IPS-18c (cell line): ENCODE measurements around the gene C7orf57.

ENCODE experiments used
- H3K4me3 ChIP-seq: 2 replicates; pipeline ENCODE4 v1.7.0; 2013; ENCODE audit warnings: low read depth, mild to moderate bottlenecking, low read length, moderate library complexity; ENCODE audit not compliant: insufficient read depth
- H3K9me3 ChIP-seq: one replicate; pipeline ENCODE4 v1.6.1; 2013; ENCODE audit warnings: mild to moderate bottlenecking, low read length, moderate library complexity; ENCODE audit not compliant: control insufficient read depth, insufficient read depth

The C7orf57 gene

DNA sequence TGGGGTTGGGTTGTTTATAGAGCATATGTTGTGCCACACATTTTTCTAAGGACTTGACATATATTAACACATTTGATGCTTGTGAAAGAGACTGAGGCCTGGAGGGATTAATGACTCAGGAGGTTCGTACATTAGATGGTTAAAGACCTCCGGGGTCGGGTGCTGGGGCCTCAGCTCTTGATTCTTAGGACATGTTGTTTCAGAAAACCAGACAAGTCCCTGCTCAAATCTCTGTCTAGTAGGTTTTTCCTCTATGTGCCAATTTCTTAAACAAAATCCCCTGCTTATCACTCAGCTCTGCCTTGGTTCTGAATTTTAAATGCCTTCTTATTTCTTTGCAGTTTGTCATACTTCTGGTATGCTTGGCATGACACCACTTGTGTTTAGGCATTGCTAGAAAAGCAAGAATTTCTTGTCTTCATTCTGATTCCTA lies 59.5 kb downstream of the C7orf57 start:
- Histone ChIP-seq H3K9me3 (no peaks in the 10 kb centered on the region), H3K4me3 (no peak overlapping the region)

DNA sequence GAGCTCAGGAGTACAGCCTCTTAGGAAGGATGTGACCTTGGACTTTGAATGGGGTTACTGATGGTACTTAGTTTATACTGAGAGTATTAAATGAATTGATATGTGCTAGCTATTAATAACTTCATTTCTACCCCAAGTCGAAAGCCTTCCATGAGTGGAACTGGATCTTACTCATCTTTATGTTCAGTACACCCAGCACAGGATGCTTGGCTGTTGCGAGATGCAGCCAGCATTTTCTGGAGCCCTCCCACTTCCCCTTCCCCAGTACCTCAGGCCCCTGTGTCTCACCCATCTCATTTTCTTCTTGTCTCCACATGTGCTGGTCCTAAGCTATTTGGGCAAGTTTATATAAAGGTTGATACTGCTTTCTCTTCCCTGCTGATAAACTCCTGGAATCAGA lies 60.9 kb downstream of the C7orf57 start:
- no peaks in the 10 kb centered on the region for H3K9me3 ChIP-seq
- H3K4me3 ChIP-seq, result no peak overlapping the region

- Histone ChIP-seq H3K4me3 (no peak overlapping the region), H3K9me3 (no peaks in the 10 kb centered on the region)
These were observed 62.3 kb downstream of the C7orf57 start for GRCh38 chr7:48097521-48098231.

- H3K4me3 ChIP-seq, result no peak overlapping the region
These were observed 63.5 kb downstream of the C7orf57 start for GRCh38 chr7:48098846-48099245.

DNA sequence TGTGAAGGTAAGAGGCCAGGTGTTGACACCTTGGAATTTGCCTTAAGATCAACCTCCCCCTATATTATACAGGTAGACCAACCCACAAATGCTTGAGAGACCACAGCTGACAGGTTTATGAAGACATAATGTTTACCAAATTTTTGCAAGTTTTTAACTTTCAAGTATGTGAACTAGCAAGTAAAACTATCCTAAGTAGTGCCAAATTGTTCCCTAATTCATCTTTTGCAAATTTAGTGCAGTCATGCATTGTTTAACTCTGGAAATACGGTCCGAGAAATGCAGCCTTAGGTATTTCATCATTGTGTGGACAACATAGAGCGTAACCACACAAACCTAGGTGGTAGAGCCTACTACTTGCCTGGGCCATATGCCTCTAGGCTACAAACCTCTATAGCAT lies 64.4 kb downstream of the C7orf57 start:
- H3K4me3 ChIP-seq, result no peak overlapping the region

More at GRCh38 chr7:48098846-48099245, 63.5 kb downstream of the C7orf57 start:
- H3K9me3 ChIP-seq, result no peaks in the 10 kb centered on the region

GRCh38 chr7:48101352-48101751 lies 66.0 kb downstream of the C7orf57 start:
- no peak overlapping the region for H3K4me3 ChIP-seq
- no peaks in the 10 kb centered on the region for H3K9me3 ChIP-seq

More for the DNA sequence above, 64.4 kb downstream of the C7orf57 start:
- no peaks in the 10 kb centered on the region for H3K9me3 ChIP-seq

GRCh38 chr7:48101968-48102367 lies 66.6 kb downstream of the C7orf57 start:
- Histone ChIP-seq H3K9me3 (no peaks in the 10 kb centered on the region), H3K4me3 (no peak overlapping the region)

GRCh38 chr7:48102530-48102929 lies 67.2 kb downstream of the C7orf57 start:
- no peaks in the 10 kb centered on the region for H3K9me3 ChIP-seq

DNA sequence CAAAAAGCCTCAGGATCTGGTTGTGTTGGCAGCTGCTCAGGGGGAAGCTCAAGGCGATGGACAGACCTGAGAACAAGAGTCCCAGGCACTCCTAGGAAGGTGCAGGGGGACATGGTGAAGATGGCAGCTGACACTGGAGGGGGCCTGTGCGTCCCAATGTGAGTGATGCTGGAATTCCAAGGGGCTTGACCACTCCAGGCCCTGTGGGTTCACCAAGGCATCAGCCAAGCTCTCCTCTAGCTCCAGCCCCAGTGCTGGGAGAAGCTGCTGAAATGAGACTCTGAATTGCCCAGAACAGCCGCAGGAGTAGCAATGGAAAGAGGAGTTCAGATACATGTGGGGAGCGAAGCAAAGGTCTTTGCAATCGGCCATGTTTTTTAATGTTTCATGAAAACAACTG lies 69.7 kb downstream of the C7orf57 start:
- H3K4me3 ChIP-seq, result no peak overlapping the region
- no peaks in the 10 kb centered on the region for H3K9me3 ChIP-seq

More at GRCh38 chr7:48102530-48102929, 67.2 kb downstream of the C7orf57 start:
- H3K4me3 ChIP-seq, result no peak overlapping the region

DNA sequence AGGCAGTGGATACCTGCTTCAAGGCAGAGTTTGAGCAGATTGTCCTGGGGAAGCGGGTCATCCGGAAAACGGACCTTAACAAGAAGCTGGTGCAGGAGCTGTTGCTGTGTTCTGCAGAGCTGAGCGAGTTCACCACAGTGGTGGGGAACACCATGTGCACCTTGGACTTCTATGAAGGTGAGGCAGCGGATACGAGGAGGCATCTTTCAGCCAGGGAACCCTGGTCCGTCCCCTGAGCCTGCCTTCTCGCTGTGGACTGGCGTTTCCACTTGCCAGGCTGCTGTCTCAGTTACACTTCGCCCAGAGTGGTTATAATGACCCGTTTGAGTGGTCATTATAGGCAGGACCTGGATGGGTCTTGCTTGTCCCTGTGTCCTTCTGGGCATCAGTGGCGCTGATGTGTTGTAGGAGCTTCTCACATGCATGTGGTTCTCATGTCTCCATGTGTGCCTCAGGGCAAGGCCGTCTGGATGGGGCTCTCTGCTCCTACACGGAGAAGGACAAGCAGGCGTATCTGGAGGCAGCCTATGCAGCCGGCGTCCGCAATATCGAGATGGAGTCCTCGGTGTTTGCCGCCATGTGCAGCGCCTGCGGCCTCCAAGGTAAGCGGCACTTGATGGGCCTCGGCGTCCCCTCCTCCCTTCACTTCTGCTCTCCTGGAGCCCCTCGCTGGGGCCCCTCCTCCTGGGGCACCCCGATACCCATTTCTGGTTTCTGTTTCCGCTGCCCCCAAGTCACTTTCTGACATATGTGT lies 71.7 kb downstream of the C7orf57 start:
- H3K9me3 ChIP-seq, result peaks cover 3% of the 10 kb centered on the region
- H3K4me3 ChIP-seq, result no peak overlapping the region

DNA sequence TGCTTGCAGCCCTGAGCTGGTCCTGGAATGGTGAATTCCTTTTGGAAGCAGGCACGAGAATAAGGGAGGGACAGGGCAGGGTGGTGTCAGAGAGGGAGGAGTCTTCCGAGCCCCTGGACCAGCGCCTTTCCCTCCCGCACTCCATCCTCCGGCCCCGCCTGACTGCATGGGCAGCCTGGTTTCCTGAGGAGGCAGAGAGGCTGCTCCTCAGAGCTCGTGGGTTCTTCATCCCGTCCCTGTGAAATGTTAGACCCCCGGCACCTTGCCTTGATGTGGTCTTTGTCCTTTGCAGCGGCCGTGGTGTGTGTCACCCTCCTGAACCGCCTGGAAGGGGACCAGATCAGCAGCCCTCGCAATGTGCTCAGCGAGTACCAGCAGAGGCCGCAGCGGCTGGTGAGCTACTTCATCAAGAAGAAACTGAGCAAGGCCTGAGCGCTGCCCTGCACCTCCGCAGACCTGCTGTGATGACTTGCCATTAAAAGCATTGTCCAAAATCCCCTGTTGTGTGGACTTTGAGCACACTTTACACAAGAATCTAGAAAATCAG lies 72.7 kb downstream of the C7orf57 start:
- Histone ChIP-seq H3K9me3 (peaks cover 3% of the 10 kb centered on the region), H3K4me3 (no peak overlapping the region)

GRCh38 chr7:48108959-48109847 lies 73.9 kb downstream of the C7orf57 start:
- H3K4me3 ChIP-seq, result no peak overlapping the region
- H3K9me3 ChIP-seq, result peaks cover 3% of the 10 kb centered on the region

- Histone ChIP-seq H3K4me3 (no peak overlapping the region), H3K9me3 (peaks cover 3% of the 10 kb centered on the region)
These were observed 74.7 kb downstream of the C7orf57 start for GRCh38 chr7:48109848-48110663.

DNA sequence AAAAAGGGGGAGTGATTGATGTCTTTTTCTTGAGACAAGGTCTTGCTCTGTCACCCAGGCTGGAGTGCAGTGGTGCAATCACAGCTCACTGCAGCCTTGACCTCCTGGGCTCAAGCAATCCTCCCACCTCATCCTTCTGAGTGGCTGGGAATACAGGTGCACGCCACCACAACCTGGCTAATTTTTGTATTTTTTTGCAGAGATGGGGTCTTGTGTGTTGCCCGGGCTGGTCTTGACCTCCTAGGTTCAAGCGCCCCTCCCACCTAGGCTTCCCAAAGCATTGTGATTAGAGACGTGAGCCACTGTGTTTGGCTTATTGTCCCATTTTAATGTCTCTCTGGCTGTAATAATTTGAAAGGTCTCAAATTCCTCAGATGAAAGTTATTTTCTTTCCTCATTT lies 75.5 kb downstream of the C7orf57 start:
- Histone ChIP-seq H3K9me3 (peaks cover 3% of the 10 kb centered on the region), H3K4me3 (no peak overlapping the region)
